Adrenal gland (tissue), 12 donors: ENCODE data around the gene FAM174C. TPM values are rescaled to one million over a fixed set of nuclear protein-coding genes. Genes with fewer than 3 reads are reported as not detected.

Experiments used
- DNase-seq, 7 donors: peaks; one replicate each; pipeline ENCODE4 v3.0.0-alpha.2; 2019 to 2020
- H3K27ac ChIP-seq, 5 donors: fragments of 200-600 bp; sonication (generic) in 4 of 5; 1 replicate in 3 of 5; 2 replicates in 2 of 5; pipeline versions ENCODE4 v1.5.1 to v1.8.0; 2016 to 2020; ENCODE audit warnings: mild to moderate bottlenecking in 1 of 5
- H3K27me3 ChIP-seq: fragments of 200-600 bp; 2 replicates; pipeline ENCODE4 v1.8.0; 2021
- H3K36me3 ChIP-seq, 2 donors: fragments of 200-600 bp; replicated peaks in 1 of 2; 1 replicate in 1 of 2; 2 replicates in 1 of 2; pipeline versions ENCODE4 v1.5.1 to v1.8.0; 2018 to 2022
- H3K4me1 ChIP-seq, 2 donors: fragments of 200-600 bp; replicated peaks in 1 of 2; 1 replicate in 1 of 2; 2 replicates in 1 of 2; pipeline versions ENCODE4 v1.5.1 to v1.8.0; 2018 to 2021
- H3K4me3 ChIP-seq, 4 donors: fragments of 200-600 bp; sonication (generic) in 3 of 4; one replicate each; pipeline ENCODE4 v1.5.1; 2016 to 2018
- H3K9me3 ChIP-seq, 3 donors: fragments of 200-600 bp; sonication (generic) in 1 of 3; replicated peaks in 1 of 3; 1 replicate in 2 of 3; 2 replicates in 1 of 3; pipeline versions ENCODE4 v1.5.1 to v1.8.0; 2016 to 2021
- POLR2A ChIP-seq, 2 donors: fragments of 450-650 bp; IDR thresholded peaks; one replicate each; pipeline ENCODE4 v1.6.1; 2017; ENCODE audit warnings: antibody characterized with exemption in 2 of 2, mild to moderate bottlenecking in 2 of 2, moderate library complexity in 1 of 2
- WGBS, 4 donors: extraction: QIAGEN DNeasy Blood & Tissue Kit in 2 of 4; methylation state at CpG; one replicate each; pipeline versions ENCODE4 v1.1.5 to v1.1.7; 2013 to 2017; 5-methylcytosine and 5-hydroxymethylcytosine counted together
- intact Hi-C, 2 donors: fragments of 100-400 bp; cut with DNase I; formaldehyde crosslinking; loops; one replicate each; pipeline versions ENCODE4 v1.14.1 to v1.15.0; 2022 to 2023
- polyA plus RNA-seq, 3 donors: library from polyadenylated mRNA; stranded (reverse); fragments of 200-250 nt in 2 of 3; fragments of 350-450 nt in 1 of 3; fragmentation: Illumina TruSeq in 1 of 3; extraction: RNeasy Lipid Tissue Mini Kit (QIAGEN cat#74804) in 1 of 3; gene quantifications; one replicate each; pipeline ENCODE4 v1.2.3, GENCODE V29; 2013 to 2014
- total RNA-seq, 9 donors: library from RNA; depleted of rRNA in 4 of 9; stranded (reverse); fragments of >200 nt in 4 of 9; fragments of 120-200 nt in 1 of 9; fragmentation: NEBNext Ultra II Directional in 1 of 9; extraction: Animal tissue kit (Norgen Biotek cat#: 25700) in 1 of 9; gene quantifications; one replicate each; pipeline versions ENCODE4 v1.1.0 to v1.2.4, GENCODE V29; 2013 to 2023
- TF ChIP-seq, protein P1 (sequence below), 6 experiments: fragments of 450-650 bp in 4 of 6; fragments of 200-600 bp in 2 of 6; sonication (generic) in 1 of 6; IDR thresholded peaks; 1 replicate in 5 of 6; 2 replicates in 1 of 6; pipeline versions ENCODE4 v1.5.1 to v1.8.0; 2016 to 2021; ENCODE audit warnings: antibody characterized with exemption in 6 of 6, mild to moderate bottlenecking in 2 of 6, moderate library complexity in 1 of 6
- donor health status: healthy with polysubstance abuse.
- donor health status: Bipolar disorder and iron deficiency.
- donor health status: DM: yes; HTN: yes; CAD: no.
- donor health status: DM: no; HTN: no; CAD: no.
- donor health status: DM: no; HTN: no; CAD: no.
- donor health status: DM: yes; HTN: yes; CAD: no.

Gene FAM174C
- total and polyA plus RNA-seq, 12 donors, result 3.8 to 279 (median 86.5) TPM

DNA sequence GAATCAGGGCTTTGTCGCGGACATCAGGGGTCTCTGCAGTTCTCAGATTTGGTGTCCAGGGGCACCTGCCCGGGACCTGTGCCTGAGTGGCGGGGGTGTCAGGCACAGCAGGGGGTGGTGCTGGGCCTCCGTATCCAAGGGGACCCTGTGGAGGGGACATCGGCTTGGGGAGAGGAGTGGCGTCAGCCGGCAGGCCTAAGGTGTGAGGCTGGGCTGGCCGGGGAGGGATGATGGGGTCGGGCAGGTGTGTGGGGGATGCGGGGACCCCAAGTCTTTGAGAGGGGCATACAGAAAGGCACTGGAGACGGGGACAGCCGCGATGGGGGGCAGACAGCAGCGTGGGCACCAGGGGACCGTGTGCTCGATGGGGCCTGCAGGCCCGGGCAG, 12.9 kb downstream of the FAM174C start:
- intact Hi-C loops, result loop anchor here (10.0 kb wide), 2 partner anchors 97 to 227 kb away; partner anchors contain the start of genes ADAMTSL5 (in 1 of the 2) and NDUFS7 (in 1 of the 2)
- no peaks in the 10 kb centered on the region for H3K36me3 ChIP-seq
- H3K4me1 ChIP-seq, result peaks cover 0 to 4% of the 10 kb centered on the region in 2 donors
- 81 to 89% (median 85%) methylated on average over 7 to 18 of the region's 18 CpGs for WGBS, 4 donors
- H3K9me3 ChIP-seq, result no peaks in the 10 kb centered on the region
- no peak overlapping the region for H3K4me3 ChIP-seq
- no peak for DNase-seq
- TF ChIP-seq, protein P1, sequence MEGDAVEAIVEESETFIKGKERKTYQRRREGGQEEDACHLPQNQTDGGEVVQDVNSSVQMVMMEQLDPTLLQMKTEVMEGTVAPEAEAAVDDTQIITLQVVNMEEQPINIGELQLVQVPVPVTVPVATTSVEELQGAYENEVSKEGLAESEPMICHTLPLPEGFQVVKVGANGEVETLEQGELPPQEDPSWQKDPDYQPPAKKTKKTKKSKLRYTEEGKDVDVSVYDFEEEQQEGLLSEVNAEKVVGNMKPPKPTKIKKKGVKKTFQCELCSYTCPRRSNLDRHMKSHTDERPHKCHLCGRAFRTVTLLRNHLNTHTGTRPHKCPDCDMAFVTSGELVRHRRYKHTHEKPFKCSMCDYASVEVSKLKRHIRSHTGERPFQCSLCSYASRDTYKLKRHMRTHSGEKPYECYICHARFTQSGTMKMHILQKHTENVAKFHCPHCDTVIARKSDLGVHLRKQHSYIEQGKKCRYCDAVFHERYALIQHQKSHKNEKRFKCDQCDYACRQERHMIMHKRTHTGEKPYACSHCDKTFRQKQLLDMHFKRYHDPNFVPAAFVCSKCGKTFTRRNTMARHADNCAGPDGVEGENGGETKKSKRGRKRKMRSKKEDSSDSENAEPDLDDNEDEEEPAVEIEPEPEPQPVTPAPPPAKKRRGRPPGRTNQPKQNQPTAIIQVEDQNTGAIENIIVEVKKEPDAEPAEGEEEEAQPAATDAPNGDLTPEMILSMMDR (IDR thresholded peaks at IDR 0.05), result no peak
- no peak for TF ChIP-seq POLR2A (IDR thresholded peaks at IDR 0.05)
- H3K27me3 ChIP-seq, result peaks cover 64% of the 10 kb centered on the region
- H3K27ac ChIP-seq, result no peak overlapping the region

DNA sequence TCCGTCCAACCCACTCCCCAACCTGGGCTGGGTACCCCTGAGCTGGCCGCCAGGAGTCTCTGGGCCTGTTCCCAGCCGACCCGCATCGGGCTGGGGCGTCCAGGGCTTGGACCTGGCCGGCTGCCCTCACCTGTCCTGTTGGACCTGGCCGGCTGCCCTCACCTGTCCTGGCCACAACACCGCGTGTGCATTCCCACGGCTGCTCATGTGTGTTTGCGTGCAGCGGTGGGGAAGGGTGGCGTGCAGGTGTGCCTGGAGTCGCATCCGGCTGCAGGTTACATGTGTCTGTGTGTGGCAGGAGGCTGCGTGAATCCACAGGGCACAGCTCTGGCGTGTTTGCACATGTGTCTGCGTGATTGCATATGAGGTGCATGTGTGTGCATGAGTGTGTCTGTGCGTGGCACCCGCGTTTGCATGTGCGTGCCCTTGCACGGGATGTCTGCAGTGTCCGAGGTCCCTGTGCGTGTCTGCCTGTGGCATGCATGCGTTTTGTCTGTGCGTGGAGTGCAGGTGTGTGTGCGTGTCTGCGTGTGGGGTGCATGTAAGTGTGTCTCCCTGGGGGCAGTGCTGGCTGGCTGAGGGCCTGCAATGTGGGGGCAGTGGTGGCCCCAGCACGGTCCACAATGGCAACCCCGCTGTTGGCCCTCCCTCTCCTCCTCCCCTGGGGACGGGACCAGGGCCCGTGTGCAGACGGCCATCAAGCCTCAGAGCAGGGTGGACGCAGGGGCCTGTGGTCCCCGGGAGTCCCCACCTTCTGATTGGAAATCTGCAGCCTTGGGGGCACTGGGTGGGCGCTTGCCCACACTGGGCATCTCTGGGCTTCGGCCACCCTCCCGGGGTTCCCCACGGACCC, 13.7 kb downstream of the FAM174C start:
- DNase-seq, result no peak
- Histone ChIP-seq H3K9me3 (no peaks in the 10 kb centered on the region), H3K27ac (no peak overlapping the region), H3K4me3 (no peak overlapping the region), H3K4me1 (no peaks in the 10 kb centered on the region), H3K36me3 (no peaks in the 10 kb centered on the region), H3K27me3 (peaks cover 68% of the 10 kb centered on the region)
- intact Hi-C loops, result loop anchor here (10.0 kb wide), 2 partner anchors 96 to 226 kb away; partner anchors contain the start of genes ADAMTSL5 (in 1 of the 2) and NDUFS7 (in 1 of the 2)
- TF ChIP-seq, protein P1 (IDR thresholded peaks at IDR 0.05), result no peak
- no peak for TF ChIP-seq POLR2A (IDR thresholded peaks at IDR 0.05)
- WGBS, 4 donors, result 77 to 89% (median 88%) methylated on average over 7 to 41 of the region's 41 CpGs

DNA sequence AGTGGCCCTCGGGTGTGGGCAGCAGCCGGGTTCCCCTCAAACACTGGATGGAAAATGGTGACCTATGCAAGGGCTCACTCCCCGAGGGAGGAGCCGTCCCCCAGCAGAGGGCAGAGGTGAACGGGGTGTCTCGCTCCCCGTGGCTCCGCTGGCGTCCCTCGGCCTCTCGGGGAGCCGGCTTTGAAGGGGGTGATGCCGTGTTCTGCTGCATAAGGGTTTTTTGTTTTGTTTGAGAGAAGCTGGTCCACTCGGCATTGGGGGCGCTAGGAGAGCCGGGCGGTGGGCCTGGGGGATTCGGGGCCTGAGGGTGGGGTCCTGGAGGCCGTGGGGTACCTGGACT, 14.3 kb downstream of the FAM174C start:
- DNase-seq, result no peak
- TF ChIP-seq POLR2A (IDR thresholded peaks at IDR 0.05), result no peak
- TF ChIP-seq, protein P1 (IDR thresholded peaks at IDR 0.05), result no peak
- intact Hi-C loops, result loop anchor here (10.0 kb wide), 2 partner anchors 95 to 225 kb away; partner anchors contain the start of genes ADAMTSL5 (in 1 of the 2) and NDUFS7 (in 1 of the 2)
- Histone ChIP-seq H3K4me3 (no peak overlapping the region), H3K27me3 (peaks cover 64% of the 10 kb centered on the region), H3K36me3 (no peaks in the 10 kb centered on the region), H3K27ac (no peak overlapping the region), H3K9me3 (no peaks in the 10 kb centered on the region), H3K4me1 (no peaks in the 10 kb centered on the region)
- WGBS, 4 donors, result 64 to 93% (median 80%) methylated on average over 5 to 19 of the region's 19 CpGs

DNA sequence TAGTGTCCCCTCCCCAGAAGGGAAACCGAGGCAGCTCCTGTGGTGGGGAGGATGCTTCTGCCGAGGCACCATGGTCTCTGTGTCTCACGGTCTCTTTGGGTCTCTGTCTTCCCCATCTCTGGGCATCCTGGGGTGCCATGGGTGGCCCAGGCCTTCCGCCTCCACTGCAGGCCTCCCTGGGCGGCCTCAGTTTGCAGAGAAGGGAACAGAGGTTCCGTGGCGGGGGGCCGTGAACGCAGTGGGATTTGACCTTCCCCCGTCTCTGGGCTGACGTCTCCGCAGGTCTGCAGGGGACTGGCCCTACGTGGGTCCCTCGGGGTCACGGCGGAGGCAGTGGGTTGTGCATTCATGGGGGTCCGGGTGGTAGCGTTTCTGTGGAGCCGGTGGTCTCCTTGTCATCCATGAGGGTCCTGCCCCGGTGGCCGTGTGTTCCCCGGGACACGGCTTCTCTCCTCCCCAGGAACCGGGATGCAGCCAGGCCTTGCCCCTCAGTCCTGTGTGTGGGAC, 14.9 kb downstream of the FAM174C start:
- 63 to 90% (median 84%) methylated on average over 2 to 24 of the region's 24 CpGs for WGBS, 4 donors
- H3K36me3 ChIP-seq, result no peaks in the 10 kb centered on the region
- peaks cover 62% of the 10 kb centered on the region for H3K27me3 ChIP-seq
- TF ChIP-seq POLR2A (IDR thresholded peaks at IDR 0.05), result no peak
- TF ChIP-seq, protein P1 (IDR thresholded peaks at IDR 0.05), result no peak
- H3K9me3 ChIP-seq, result no peaks in the 10 kb centered on the region
- H3K4me1 ChIP-seq, result no peaks in the 10 kb centered on the region
- H3K4me3 ChIP-seq, result no peak overlapping the region
- H3K27ac ChIP-seq, result no peak overlapping the region
- intact Hi-C loops, result no loop called here
- no peak for DNase-seq
